Activated naive CD4-positive, alpha-beta T cell treated with anti-CD3 and anti-CD28 coated beads, Interleukin-2, amount 10 ng/mL, durations not matched to agents 5 hours and 36 hours (primary cell): Measurements from ENCODE around the gene KLRB1. TPM values are rescaled to one million over a fixed set of nuclear protein-coding genes. Genes with fewer than 3 reads are reported as not detected.

Experiments used
- total RNA-seq, 2 experiments: library from RNA; stranded (reverse); gene quantifications; one replicate each; pipeline ENCODE4 v1.2.3, GENCODE V29; 2021

KLRB1 gene
- total RNA-seq, result under 1 TPM; 0.18 to 0.67 TPM

GRCh38 chr12:9607716-9608115 lies at the start of gene KLRB1:
Gene KLRB1 (minus strand): TSS chr12:9607916. CDS start chr12:9607839, 77 bp downstream.

Other genes with a start within 250 kb of the KLRB1 start
- 100 to 1,000 TPM; 310 to 315 TPM for gene CLEC2D, start 61.8 kb upstream of the KLRB1 start, total RNA-seq
- 1 to 10 TPM; 1.8 to 2.3 TPM for gene CLECL1, start 125.2 kb upstream of the KLRB1 start, total RNA-seq
- gene CD69, start 153.0 kb upstream of the KLRB1 start, total RNA-seq, result 100 to 1,000 TPM; 147 to 152 TPM
- under 1 TPM; 0.22 to 0.25 TPM for gene KLRF1, start 219.6 kb upstream of the KLRB1 start, total RNA-seq